Sigmoid colon (tissue), 4 donors: Measurements from ENCODE around the gene USP34.

ENCODE experiments used
- CTCF ChIP-seq, 4 experiments: fragments of 450-650 bp in 3 of 4; fragments of 200-600 bp in 1 of 4; IDR thresholded peaks; one replicate each; pipeline ENCODE4 v1.5.1; 2016 to 2019; ENCODE audit warnings: antibody characterized with exemption in 4 of 4, mild to moderate bottlenecking in 3 of 4, moderate library complexity in 2 of 4
- EP300 ChIP-seq, 4 donors: sonication (generic); formaldehyde crosslinking; IDR thresholded peaks; one replicate each; pipeline ENCODE4 v1.6.1; 2017; ENCODE audit warnings: antibody characterized with exemption in 4 of 4
- POLR2A ChIP-seq, 2 donors: fragments of 450-650 bp; IDR thresholded peaks; one replicate each; pipeline ENCODE4 v1.6.1; 2016; ENCODE audit warnings: antibody characterized with exemption in 2 of 2, mild to moderate bottlenecking in 2 of 2, moderate library complexity in 2 of 2
- POLR2AphosphoS5 ChIP-seq, 4 donors: sonication (generic); formaldehyde crosslinking; IDR thresholded peaks; one replicate each; pipeline ENCODE4 v1.6.1; 2017; ENCODE audit warnings: antibody characterized with exemption in 4 of 4

DNA sequence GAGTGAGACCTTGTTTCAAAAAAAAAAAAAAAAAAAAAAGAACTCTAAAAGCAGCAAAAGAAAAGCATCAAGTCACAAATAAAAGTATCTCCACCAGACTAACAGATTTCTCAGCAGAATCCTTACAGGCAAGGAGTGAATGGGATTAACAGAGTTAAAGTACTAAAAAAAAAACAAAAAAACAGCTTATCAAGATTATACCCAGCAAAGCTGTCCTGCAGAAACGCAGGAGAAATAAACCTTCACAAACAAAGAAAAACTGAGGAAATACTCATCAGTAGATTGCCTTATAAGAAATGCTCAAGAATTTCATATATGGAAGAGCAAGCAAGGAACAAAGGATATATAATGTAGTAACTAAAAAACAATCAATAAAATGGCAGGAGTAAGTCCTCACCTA is 35.6 kb downstream of the USP34 start:
- TF ChIP-seq CTCF (IDR thresholded peaks at IDR 0.05) (no peak), POLR2A (IDR thresholded peaks at IDR 0.05) (no peak), EP300 (IDR thresholded peaks at IDR 0.05) (no peak), POLR2AphosphoS5 (IDR thresholded peaks at IDR 0.05) (no peak)
